ENCODE measurements around the gene MATCAP1.
A peak's percentile ranks its signal among the peaks of the same experiment; 100 is the strongest.

MATCAP1 gene

DNA sequence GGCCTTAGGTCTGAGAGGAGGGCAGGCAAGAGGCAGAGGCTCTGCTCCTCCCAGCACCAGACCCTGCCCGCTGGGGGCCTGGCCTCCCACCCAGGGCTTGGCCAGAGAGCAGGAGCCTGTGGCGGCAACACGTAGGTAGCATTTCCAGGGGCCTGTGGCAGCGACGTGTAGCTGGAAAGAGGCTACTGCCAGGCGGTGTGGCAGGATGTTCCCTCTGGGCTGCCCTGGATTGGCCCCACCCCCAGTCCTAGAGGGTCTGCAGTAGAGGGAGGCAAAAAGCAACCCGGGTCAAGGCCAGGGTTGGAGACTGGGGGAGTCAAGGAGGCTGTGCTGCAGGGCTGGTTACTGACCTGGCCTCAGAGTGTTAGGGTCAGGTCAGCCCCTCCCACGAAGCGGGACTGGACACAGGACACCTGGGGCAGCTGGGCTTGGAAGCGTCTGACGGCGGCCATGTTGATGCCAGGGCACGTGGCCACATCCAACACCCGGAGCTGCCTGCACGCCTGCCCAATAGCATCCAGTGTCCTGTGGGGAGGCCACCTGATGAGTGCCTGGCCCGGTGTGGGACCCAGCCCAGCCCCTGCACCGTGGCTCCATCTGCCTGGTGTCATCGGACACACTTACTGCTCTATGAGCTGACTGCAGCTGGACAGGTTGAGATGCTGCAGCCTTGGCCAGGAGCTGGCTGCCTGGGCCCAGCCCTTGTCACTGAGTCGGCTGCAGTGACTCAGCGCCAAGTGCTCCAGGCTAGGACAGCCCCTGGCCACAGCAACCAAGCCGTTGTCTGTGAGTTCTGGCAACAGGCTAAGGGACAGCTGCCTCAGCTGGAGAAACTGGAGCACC, 23.7 kb upstream of the MATCAP1 start:
- DNase-seq, result no peak

DNA sequence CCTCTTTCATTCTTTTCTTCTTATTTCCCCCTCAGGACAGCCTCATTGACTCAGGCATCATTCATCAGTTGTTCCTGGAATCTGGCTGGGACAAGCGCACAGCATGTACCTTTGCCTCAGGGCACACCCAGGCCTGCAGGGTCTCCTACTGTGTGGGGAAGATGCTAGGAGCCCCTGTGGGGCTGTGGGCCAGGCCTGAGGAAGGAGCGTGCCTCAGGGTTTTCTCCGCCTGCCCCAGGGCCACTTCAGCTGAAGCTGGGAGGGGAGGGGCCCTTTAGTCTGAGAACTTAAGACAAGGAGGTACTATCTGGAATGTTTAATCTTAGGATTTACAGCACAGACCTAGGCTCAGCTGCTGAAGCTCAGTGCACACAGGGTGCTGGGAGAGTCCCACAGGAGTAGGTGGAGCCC, 23.1 kb upstream of the MATCAP1 start:
- no peak for DNase-seq

DNA sequence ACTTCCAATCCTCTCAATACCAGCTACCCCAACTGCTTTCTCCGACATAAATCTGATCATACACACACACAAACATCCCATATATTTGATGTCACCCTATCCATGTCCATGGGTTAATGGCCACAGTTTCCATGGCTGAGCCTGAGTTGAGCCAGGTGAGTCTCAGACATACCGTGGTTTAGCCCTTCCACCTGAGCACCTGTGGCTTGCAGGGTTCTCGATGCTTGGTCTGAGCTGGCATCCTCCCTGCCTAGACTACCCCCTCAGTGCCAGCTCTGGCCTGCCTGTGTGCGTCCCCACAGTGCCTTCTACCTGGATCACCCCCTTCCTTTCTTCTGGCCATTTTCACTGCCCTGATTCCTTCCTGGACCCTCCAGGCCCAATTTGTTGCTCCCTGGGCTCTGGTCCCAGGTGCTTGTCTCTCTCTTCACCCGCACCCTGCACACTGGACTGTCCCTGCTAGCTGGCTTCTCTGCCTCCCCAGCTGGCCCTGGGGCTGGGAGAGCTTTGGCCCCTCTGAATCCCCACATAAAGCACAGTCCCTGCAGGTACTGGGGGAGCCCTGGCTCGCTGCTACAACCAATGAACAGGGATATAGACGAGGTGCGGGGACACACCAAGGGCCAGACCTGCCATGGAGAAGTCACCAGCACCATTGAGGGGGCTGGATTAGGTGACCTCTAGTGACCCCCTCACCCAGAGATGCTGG, 22.5 kb upstream of the MATCAP1 start:
- DNase-seq, result no peak

DNA sequence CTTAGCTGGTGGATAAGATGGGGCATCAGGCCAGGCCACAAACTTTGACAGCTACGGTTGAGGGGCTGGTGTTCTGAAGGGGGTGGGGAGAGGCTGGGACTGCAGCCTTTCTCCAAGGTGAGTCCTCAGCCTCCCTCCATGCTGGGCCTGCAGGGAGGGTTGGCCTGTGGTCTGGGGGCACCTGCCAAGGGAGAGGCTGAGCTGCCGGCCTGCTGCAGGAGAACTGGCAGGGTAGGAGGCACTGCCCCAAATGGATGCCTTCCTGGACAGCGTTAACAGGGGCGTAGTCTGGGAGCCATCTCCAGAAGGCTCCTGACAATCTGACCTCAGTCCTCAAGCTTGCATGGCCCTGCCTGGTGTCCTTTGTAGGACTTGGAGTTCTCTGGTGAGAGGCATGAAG, 20.3 kb upstream of the MATCAP1 start:
- DNase-seq, result no peak

DNA sequence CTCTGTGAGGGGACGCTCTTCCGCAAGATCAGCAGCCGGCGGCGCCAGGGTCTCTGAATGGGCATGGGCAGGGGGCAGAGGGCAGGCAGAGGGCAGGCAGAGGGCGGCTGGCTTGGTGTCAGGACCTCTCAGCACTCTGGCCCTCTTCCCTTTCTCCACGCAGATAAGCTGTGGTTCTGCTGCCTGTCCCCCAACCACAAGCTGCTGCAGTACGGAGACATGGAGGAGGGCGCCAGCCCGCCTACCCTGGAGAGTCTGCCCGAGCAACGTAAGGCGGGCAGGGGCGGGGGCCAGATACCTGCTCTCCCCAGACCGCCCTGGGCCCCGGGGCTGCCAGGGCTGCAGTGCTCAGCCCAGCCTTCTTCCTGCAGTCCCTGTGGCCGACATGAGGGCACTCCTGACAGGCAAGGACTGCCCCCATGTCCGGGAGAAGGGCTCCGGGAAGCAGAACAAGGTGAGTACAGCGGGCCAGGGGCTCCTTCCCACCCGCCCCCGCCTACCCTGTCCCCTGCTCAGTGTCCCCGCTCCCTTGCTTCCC, 19.3 kb upstream of the MATCAP1 start:
- DNase-seq, result no peak

DNA sequence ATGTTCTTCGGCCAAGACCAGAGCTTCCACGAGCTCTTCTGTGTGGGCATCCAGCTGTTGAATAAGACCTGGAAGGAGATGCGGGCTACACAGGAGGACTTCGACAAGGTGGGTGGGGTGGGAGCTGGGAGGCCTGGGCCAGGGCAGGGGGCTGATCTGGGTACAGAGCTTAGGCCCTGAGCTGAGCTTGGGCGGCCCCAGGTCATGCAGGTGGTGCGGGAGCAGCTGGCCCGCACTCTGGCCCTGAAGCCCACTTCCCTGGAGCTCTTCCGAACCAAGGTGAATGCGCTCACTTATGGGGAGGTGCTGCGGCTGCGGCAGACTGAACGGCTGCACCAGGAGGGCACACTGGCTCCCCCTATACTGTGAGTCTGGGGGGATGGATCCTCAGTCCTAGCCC, 18.7 kb upstream of the MATCAP1 start:
- DNase-seq, result no peak

DNA sequence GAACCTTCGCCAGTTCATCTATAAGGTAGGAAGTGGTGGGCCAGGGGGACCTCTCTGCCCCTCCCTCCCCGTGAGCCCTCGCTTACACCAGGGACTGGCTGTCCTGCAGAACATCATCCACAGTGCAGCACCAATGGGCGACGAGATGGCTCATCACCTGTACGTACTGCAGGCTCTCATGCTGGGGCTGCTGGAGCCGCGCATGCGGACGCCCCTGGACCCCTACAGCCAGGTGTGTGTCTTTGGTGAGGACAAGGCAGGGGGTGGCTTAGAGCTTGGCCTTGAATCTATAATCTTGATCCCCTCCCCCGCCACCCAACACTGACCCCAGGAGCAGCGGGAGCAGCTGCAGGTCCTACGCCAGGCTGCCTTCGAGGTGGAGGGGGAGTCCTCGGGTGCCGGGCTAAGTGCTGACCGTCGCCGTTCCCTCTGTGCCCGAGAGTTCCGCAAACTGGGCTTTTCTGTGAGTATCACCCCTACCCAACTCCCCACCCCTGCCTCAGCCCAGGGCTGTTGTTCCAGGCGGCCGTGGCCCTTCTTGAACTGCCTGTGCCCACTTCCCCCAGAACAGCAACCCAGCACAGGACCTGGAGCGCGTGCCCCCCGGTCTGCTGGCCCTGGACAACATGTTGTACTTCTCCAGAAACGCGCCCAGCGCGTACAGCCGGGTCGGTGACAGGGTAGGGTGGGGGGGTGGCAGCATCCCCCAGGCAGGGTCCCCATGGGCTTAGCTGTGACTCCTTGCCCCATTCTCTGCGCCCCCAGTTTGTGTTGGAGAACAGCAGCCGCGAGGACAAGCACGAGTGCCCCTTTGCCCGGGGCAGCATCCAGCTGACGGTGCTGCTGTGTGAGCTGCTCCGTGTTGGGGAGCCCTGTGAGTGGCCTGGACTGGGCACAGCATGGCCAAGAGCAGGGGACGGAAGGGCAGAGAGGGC, 17.9 kb upstream of the MATCAP1 start:
- no peak for DNase-seq

DNA sequence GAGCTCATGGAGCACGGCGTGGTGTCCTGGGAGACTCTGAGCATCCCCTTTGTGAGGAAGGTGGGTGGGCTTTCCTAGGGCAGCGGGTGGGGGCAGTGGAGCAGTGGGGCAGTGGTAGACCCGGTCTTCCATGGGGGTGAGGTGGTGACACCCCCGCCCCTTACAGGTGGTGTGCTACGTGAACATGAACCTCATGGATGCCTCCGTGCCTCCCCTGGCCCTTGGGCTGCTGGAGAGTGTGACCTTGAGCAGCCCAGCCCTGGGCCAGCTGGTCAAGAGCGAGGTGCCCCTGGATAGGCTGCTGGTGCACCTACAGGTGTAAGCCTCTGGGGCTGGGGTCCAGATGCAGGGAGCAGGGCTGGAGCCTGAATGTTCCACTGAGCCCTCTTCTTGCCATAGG, 16.7 kb upstream of the MATCAP1 start:
- no peak for DNase-seq

DNA sequence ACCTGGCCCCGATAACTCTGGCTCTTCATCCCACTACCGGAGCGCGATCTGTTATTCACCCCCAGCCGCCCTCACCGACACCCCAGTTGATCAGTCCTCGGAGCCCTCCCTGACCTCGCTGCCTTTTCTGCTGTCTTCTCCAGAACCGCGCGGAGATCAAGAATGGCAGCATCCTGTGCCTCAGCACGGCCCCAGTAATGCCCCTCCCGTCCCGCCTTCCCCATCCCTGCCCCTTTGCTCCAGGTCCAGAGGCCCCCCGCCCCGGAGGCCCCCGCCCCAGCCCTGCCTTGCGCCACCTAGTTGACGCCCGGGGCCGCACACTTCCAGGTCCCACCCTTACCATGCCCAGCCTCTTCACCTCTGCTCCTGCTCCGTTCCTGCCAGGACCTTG, 16.0 kb upstream of the MATCAP1 start:
- no peak for DNase-seq

DNA sequence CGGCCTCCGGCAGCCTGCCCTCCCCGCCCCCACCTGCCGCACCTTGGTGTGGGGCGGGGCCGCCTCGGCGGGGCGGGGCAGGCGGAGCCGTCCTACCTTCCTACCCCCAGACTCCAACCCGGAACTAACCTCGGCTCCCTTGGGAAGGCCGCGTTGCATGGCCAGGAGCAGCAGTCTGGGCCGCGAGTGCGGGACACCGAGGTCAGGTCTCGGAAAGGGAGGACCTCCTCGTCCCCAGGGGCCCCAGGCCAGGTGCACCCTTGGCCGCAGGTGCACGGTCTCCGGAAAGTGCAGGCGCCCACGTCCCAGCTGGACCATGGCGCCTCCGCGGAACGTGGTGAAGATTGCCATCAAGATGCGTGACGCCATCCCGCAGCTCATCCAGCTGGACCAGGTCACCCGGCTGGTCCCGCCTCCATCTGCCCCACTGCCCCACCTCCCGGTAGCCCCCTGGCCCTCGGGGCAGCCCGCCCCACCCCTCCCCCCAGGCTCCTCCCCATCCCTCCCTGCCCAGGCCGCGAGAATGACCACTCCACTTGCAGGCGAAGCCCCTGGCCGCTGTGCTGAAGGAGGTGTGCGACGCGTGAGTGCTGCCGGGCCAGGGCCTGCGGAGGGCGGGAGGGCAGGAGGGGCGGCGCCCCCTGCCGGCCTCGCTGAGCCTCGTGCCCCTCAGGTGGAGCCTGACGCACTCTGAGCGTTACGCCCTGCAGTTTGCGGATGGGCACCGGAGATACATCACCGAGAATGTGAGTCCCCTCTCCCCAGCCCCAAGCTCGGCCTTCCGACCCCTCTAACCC, 15.4 kb upstream of the MATCAP1 start, which contains the start of gene ELMO3:
TSS of gene ELMO3 (plus strand) at position 121 of the 797 bp plus-strand sequence. CDS start at position 317, 196 bp downstream.
- DNase-seq, result peak; percentile 43

DNA sequence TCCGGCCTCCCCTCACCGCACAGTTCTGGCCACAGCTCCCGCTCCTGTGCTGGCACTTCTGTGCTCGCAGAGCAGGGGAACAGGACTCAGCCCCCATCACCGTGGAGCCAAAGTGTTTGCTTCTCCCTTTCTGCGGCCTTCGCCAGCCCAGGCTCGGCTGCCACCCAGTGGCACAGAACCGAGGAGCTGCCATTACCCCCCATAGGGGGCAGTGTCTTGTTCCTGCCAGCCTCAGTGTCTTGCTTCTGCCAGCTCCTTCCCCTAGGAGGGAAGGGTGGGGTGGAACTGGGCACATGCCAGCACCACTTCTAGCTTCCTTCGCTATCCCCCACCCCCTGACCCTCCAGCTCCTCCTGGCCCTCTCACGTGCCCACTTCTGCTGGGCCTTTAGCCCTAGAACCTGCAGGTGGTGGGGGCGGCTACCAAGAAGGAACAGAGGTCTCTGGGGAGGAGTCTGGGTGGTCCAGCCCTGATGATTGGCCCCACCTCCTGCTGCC, 14.5 kb upstream of the MATCAP1 start:
- DNase-seq, result no peak

DNA sequence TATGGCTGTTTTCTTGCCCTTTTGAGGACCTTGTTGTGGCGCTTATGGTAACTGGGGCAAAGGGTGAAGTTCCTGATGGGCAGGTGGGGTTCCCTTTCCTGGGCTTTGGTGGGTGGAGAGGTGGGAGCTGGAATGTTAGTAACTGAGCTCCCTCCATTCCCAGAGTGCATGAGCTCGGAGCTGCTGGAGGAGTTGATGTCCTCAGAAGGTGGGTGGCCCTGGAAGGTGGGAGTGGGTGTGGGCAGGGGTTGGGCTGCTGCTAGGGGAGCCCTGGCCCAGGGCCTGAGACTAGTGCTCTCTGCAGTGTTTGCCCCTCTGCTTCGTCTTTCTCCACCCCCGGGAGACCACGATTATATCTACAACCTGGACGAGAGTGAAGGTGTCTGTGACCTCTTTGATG, 13.9 kb upstream of the MATCAP1 start:
- no peak for DNase-seq

DNA sequence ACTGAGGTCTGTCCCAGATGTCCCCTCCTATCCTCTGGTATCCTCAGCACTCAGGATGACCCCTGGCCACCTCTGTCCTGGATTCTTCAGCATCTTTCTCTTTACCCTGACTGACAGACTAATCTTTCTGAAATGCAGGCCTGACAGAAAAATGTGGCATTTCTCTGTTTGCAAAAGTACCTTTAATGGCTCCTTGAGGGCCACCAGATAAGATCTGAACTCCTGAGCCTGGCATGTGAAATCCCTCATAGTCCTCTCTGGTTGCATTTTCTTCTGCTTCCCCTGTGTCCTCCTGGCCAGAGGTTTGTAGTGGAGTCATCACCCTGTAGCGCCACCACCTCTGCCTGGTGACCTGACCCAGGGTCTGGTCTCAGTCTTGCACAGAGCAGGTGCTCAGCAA, 13.1 kb upstream of the MATCAP1 start:
- DNase-seq, result no peak

DNA sequence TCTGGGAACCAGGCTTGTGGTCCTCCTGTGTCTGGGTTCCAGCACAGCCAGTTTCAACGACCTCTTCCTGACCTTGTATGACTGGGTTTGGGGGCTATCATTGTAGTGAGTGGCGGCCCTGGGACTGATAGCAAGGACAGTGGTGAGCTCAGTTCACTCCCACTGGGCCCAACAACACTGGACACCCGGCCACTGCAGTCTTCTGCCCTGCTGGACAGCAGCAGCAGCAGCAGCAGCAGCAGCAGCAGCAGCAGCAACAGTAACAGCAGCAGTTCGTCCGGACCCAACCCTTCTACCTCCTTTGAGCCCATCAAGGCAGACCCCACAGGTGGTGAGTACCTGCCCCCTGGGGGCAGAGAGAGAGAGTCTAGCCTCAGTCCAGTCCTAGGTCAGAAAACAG, 11.9 kb upstream of the MATCAP1 start:
- no peak for DNase-seq

DNA sequence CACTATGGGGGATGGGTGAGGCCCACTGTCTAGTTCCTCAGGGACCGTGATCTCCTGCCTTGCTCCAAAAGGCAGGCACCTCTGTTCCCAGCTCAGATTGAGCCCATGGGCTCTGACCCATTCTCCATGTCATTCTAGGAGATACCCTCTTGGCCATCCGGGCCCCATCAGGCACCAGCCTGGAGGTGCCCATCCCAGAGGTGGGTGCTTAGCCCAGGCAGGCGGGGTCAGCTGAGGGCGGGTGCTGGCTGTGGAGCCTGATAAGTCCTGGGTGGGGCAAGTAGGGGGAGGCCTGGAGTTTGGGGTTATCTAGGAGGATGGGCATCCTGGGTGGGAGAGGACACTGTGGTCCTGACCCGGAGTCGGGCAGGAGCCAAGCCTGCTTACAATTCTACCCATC, 10.5 kb upstream of the MATCAP1 start:
- DNase-seq, result no peak

DNA sequence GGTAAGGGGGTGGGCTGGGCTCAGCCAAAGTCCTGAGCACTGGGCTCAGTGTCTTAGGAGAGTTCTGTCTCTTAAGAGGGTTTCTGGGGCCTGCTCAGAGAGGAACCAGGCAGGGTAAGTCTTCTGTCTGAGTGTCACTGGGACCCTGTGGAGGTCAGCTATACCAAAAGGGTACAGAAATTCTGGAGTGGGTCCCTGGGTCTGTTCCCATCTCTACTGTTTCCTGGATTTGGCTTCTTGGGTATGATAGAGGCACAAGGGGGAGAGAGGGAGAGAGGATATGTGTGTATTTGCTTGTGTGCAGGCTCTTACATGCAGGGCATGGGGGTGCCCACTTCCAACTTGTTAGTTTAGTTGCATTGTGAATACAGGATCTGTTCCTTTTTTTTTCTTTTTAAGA, 9.8 kb upstream of the MATCAP1 start:
- no peak for DNase-seq

DNA sequence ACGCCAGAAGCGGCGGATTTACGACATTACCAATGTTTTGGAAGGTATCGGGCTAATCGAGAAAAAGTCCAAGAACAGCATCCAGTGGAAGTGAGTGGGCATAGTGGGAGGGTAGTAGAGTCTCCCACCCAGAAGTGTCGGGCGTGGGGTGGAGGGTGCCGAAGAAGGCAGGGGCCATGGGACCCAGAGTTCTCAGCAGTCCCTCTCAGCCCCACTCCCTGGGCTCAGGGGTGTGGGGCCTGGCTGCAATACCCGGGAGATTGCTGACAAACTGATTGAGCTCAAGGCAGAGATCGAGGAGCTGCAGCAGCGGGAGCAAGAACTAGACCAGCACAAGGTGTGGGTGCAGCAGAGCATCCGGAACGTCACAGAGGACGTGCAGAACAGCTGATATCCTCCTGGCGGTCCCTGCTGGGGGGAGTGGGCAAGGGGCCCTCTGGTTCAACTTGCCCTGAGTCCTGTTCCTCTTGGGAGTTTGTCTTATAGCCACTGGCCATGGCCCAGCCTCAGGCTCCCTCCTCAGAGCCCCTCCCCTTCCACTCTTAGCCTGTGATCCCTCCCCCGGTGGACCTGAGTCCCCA, 9.1 kb upstream of the MATCAP1 start:
- DNase-seq, result no peak

DNA sequence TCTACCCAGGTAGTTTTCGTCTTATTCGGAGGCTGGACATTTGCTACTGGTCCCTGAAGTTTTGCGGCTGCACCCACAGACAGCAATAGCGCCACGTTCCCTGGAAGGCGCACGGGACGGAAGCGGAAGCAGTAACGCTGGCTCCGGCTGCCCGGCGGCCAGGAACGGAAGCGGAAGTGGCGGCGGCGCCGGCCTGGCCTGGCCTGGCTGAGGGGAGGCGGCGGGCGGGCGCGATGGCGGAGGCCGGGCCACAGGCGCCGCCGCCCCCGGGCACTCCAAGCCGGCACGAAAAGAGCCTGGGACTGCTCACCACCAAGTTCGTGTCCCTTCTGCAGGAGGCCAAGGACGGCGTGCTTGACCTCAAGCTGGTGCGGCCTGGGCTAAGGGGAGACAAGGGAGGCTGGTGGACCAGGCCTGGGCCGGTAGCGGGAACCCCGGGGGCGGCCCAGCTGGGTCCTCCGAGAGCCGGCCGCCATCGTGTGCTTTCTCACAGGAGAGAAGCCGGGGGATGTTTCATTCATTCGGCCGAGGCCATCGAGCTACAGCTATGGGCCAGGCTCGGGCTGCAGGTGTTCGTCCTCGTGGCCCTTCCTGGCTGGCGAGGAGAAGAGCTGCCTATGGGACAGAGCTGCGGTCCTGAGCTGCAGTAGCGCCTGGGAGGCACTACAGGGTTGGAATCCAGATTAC, 8.4 kb upstream of the MATCAP1 start, which contains the start of gene E2F4:
TSS of gene E2F4 (plus strand) at position 161 of the 687 bp plus-strand sequence. CDS start at position 234, 73 bp downstream.
- DNase-seq, result peak; percentile 38

DNA sequence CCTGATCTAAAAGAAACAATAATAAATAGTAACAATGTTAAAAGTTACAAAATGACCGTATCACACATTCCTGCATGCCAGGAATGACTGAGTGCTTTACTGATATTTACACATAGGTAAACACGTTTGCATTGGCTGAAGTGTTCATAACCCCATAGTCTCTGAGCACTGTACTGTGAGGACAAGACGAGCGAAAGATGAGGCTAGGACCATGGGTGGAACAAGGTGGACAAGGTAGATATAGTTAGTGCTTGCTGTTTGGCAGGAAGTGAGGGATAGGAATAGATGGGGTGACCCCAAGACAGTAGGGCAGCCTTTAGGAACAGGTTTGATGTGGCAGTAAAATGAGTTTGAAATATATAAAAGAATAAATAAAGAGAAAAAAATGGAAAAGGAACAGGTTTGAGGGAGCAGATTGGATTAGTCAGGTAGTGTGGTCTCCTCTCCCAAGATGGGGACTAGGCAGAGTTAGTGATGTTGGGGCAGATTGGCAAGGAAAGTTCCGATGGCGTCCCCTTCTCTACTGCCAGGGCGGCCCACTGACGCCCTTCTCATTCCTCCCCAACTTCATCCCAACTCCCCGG, 7.7 kb upstream of the MATCAP1 start:
- DNase-seq, result no peak

Measured in NCI-H748 treated with DMSO at 0.1 percent for 48 hours (cell line).